CD14-positive monocyte (primary cell): ENCODE results near the gene FXYD3. TPM values are rescaled to one million over a fixed set of nuclear protein-coding genes. Genes with fewer than 3 reads are reported as not detected.

Experiments
- DNase-seq, 3 donors: peaks; one replicate each; pipeline ENCODE4 v3.0.0-alpha.2; 2011 to 2022
- H2AFZ ChIP-seq: 2 replicates; pipeline ENCODE4 v1.6.0; 2012; ENCODE audit warnings: mild to moderate bottlenecking, low read depth, low read length, inconsistent platforms; ENCODE audit not compliant: insufficient read depth, poor library complexity, severe bottlenecking
- H3K27ac ChIP-seq, 2 donors: 1 replicate in 1 of 2; 2 replicates in 1 of 2; pipeline ENCODE4 v1.5.1; 2012 to 2013; ENCODE audit warnings: low read length in 2 of 2, control low read depth in 1 of 2, inconsistent platforms in 1 of 2, low read depth in 1 of 2, mild to moderate bottlenecking in 1 of 2
- H3K27me3 ChIP-seq, 2 donors: one replicate each; pipeline versions ENCODE4 v1.6.0 to v1.6.1; 2011 to 2013; ENCODE audit warnings: low read length in 2 of 2; ENCODE audit not compliant: control insufficient read depth in 2 of 2, insufficient read depth in 2 of 2
- H3K36me3 ChIP-seq, 2 donors: replicated peaks in 1 of 2; 1 replicate in 1 of 2; 2 replicates in 1 of 2; pipeline versions ENCODE4 v1.5.1 to v1.6.1; 2012 to 2013; ENCODE audit warnings: low read length in 2 of 2, control low read depth in 1 of 2, inconsistent platforms in 1 of 2, mild to moderate bottlenecking in 1 of 2; ENCODE audit not compliant: insufficient read depth in 2 of 2, control insufficient read depth in 1 of 2
- H3K4me1 ChIP-seq, 2 donors: 1 replicate in 1 of 2; 2 replicates in 1 of 2; pipeline versions ENCODE4 v1.5.1 to v1.6.1; 2012 to 2013; ENCODE audit warnings: low read length in 2 of 2, control low read depth in 1 of 2, inconsistent platforms in 1 of 2, mild to moderate bottlenecking in 1 of 2, moderate library complexity in 1 of 2; ENCODE audit not compliant: insufficient read depth in 2 of 2, control insufficient read depth in 1 of 2
- H3K4me2 ChIP-seq: replicated peaks from 2 replicates; pipeline ENCODE3; 2012; ENCODE audit warnings: low read length, moderate library complexity, mild to moderate bottlenecking; ENCODE audit not compliant: poor library complexity, severe bottlenecking; ENCODE audit errors: extremely low read depth
- H3K4me3 ChIP-seq, 3 experiments: fragments of 200-600 bp in 1 of 3; sonication (generic) in 1 of 3; replicated peaks in 1 of 3; 1 replicate in 2 of 3; 2 replicates in 1 of 3; pipeline ENCODE4 v1.5.1; 2011 to 2013; ENCODE audit warnings: low read length in 3 of 3, mild to moderate bottlenecking in 3 of 3, control low read depth in 2 of 3, low read depth in 2 of 3, inconsistent platforms in 1 of 3, moderate library complexity in 1 of 3
- H3K79me2 ChIP-seq: 2 replicates; pipeline ENCODE4 v1.6.0; 2012; ENCODE audit warnings: mild to moderate bottlenecking, control low read depth, inconsistent platforms, low read length, moderate library complexity; ENCODE audit not compliant: insufficient read depth
- H3K9ac ChIP-seq: 2 replicates; pipeline ENCODE4 v1.6.0; 2017; ENCODE audit warnings: low read length, mild to moderate bottlenecking; ENCODE audit not compliant: insufficient read depth, poor library complexity, severe bottlenecking
- H3K9me3 ChIP-seq, 2 donors: replicated peaks in 1 of 2; 1 replicate in 1 of 2; 2 replicates in 1 of 2; pipeline versions ENCODE4 v1.5.1 to v1.6.1; 2012 to 2013; ENCODE audit warnings: low read length in 2 of 2, control low read depth in 1 of 2; ENCODE audit not compliant: control insufficient read depth in 1 of 2, insufficient read depth in 1 of 2
- H4K20me1 ChIP-seq: 2 replicates; pipeline ENCODE4 v1.6.0; 2012; ENCODE audit warnings: mild to moderate bottlenecking, low read length, control low read depth, moderate library complexity; ENCODE audit not compliant: insufficient read depth
- H3K27ac Mint-ChIP-seq, 7 donors: one replicate each; pipeline ENCODE4 v1.8.0; 2020; ENCODE audit warnings: mild to moderate bottlenecking in 7 of 7, mixed read lengths in 7 of 7, moderate library complexity in 6 of 7, inconsistent platforms in 2 of 7
- H3K27me3 Mint-ChIP-seq, 3 donors: one replicate each; pipeline ENCODE4 v1.8.0; 2021 to 2022; ENCODE audit warnings: low read depth in 3 of 3, mild to moderate bottlenecking in 3 of 3, mixed read lengths in 3 of 3, moderate library complexity in 3 of 3, inconsistent platforms in 1 of 3
- H3K36me3 Mint-ChIP-seq, 2 donors: one replicate each; pipeline ENCODE4 v1.8.0; 2020; ENCODE audit warnings: mixed read lengths in 2 of 2, inconsistent platforms in 1 of 2, mild to moderate bottlenecking in 1 of 2
- H3K4me1 Mint-ChIP-seq: one replicate; pipeline ENCODE4 v1.8.0; 2020; ENCODE audit warnings: mild to moderate bottlenecking, mixed read lengths
- H3K4me3 Mint-ChIP-seq, 2 donors: one replicate each; pipeline ENCODE4 v1.8.0; 2020; ENCODE audit warnings: mild to moderate bottlenecking in 2 of 2, mixed read lengths in 2 of 2, moderate library complexity in 1 of 2
- H3K9me3 Mint-ChIP-seq, 7 donors: one replicate each; pipeline ENCODE4 v1.8.0; 2020 to 2022; ENCODE audit warnings: mixed read lengths in 7 of 7, mild to moderate bottlenecking in 6 of 7, moderate library complexity in 6 of 7, inconsistent platforms in 2 of 7
- CTCF ChIP-seq: fragments of 200-600 bp; IDR thresholded peaks from one replicate; pipeline ENCODE4 v1.8.0; 2022; ENCODE audit warnings: antibody characterized with exemption, mild to moderate bottlenecking
- WGBS: methylation state at CpG from one replicate; pipeline ENCODE4 v1.1.5; 2013; ENCODE audit warnings: missing lambda C conversion rate; ENCODE audit not compliant: insufficient coverage; 5-methylcytosine and 5-hydroxymethylcytosine counted together
- intact Hi-C, 2 donors: fragments of 100-400 bp; cut with micrococcal nuclease; formaldehyde crosslinking; loops; one replicate each; pipeline versions ENCODE4 v1.15.0 to v1.15.1; 2023
- polyA plus RNA-seq, 3 donors: library from polyadenylated mRNA; depleted of rRNA in 1 of 3; unstranded in 2 of 3; stranded (reverse) in 1 of 3; fragments of 300-500 nt in 2 of 3; fragments of >200 nt in 1 of 3; fragmentation: Illumina TruSeq in 2 of 3; gene quantifications; 1 replicate in 2 of 3; 2 replicates in 1 of 3; pipeline ENCODE4 v1.2.3, GENCODE V29; 2012 to 2021

FXYD3 gene
- polyA plus RNA-seq, 3 donors = not detected

DNA sequence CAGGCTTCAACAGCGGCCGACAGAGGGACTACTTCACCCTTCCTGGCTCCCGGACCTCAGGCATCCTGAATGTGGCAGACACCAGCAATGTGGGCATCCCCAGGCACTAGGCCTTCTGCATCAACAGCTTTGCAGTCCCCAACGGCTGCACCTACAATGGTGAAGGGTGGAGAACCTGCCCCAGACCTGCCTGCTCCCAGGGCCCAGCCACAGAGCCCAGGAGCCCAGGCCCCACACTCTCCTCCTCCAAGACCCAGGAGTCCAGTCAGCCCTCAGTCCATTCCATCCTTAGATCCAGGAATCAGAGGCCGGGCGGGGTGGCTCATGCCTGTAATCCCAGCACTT lies 39.6 kb upstream of the FXYD3 start:
- no peaks in the 10 kb centered on the region for H3K9me3 Mint-ChIP-seq
- intact Hi-C loops = no loop called here
- H3K4me2 ChIP-seq = no peak overlapping the region

DNA sequence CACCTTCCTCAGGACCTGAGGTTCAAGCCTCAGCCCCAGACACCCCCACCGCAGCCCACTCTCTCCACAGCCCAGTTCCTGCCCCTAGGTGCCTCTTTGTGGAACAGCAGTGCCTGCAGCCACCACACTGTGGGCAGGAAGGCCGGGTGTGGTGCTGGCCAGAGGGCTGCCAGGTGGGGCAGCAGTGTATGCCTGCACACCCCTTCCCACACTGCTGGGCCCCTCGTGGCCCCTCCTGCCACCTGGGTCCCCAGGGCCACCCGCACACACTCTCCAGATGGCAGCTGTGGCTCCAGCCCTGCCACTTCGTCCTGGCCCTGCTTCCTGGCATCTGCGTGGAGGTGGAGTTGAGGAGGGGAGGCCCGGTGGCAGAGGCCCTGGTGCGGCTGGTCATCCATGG lies 39.0 kb upstream of the FXYD3 start:
- Histone ChIP-seq H3K27ac (no peak overlapping the region), H3K4me3 (no peak overlapping the region), H3K9ac (no peak overlapping the region), H3K4me2 (no peak overlapping the region), H2AFZ (no peak overlapping the region), H3K79me2 (no peaks in the 10 kb centered on the region), H3K9me3 (no peaks in the 10 kb centered on the region), H4K20me1 (no peaks in the 10 kb centered on the region), H3K4me1 (no peaks in the 10 kb centered on the region), H3K36me3 (no peaks in the 10 kb centered on the region), H3K27me3 (no peaks in the 10 kb centered on the region)
- no peak overlapping the region for H3K27ac Mint-ChIP-seq
- H3K9me3 Mint-ChIP-seq = no peaks in the 10 kb centered on the region
- peaks cover 3 to 8% (median 8%) of the 10 kb centered on the region in 3 donors for H3K27me3 Mint-ChIP-seq
- intact Hi-C loops = no loop called here
- DNase-seq = no peak
- no peak for TF ChIP-seq CTCF
- 36% methylated on average over 6 of the region's 8 CpGs for WGBS
- H3K4me3 Mint-ChIP-seq = no peak overlapping the region
- no peaks in the 10 kb centered on the region for H3K4me1 Mint-ChIP-seq
- H3K36me3 Mint-ChIP-seq = no peaks in the 10 kb centered on the region

More for the DNA sequence above, 39.6 kb upstream of the FXYD3 start:
- no peaks in the 10 kb centered on the region for H4K20me1 ChIP-seq
- no peak overlapping the region for H2AFZ ChIP-seq
- H3K4me3 ChIP-seq = no peak overlapping the region
- DNase-seq = no peak
- no peaks in the 10 kb centered on the region for H3K36me3 ChIP-seq
- H3K4me1 ChIP-seq = no peaks in the 10 kb centered on the region
- peaks cover 3 to 8% (median 8%) of the 10 kb centered on the region in 3 donors for H3K27me3 Mint-ChIP-seq
- H3K4me3 Mint-ChIP-seq = no peak overlapping the region
- H3K27me3 ChIP-seq = no peaks in the 10 kb centered on the region
- H3K27ac ChIP-seq = no peak overlapping the region
- no peak overlapping the region for H3K9ac ChIP-seq
- H3K4me1 Mint-ChIP-seq = no peaks in the 10 kb centered on the region
- 60% methylated on average over 1 of the region's 6 CpGs for WGBS
- no peaks in the 10 kb centered on the region for H3K36me3 Mint-ChIP-seq
- TF ChIP-seq CTCF = no peak
- H3K27ac Mint-ChIP-seq = no peak overlapping the region
- no peaks in the 10 kb centered on the region for H3K9me3 ChIP-seq
- H3K79me2 ChIP-seq = no peaks in the 10 kb centered on the region
